ENCODE measurements around the gene PC. TPM values are rescaled to one million over a fixed set of nuclear protein-coding genes. Genes with fewer than 3 reads are reported as not detected.

The PC gene
- total and polyA plus RNA-seq, 2 experiments from 2014 or later: 18.3 to 21.7 TPM

GRCh38 chr11:66846671-66847091, 111.5 kb downstream of the PC start:
- no peak overlapping the region for H3K27ac Mint-ChIP-seq
- H3K4me3 Mint-ChIP-seq: no peak overlapping the region
- peaks cover 10% of the 10 kb centered on the region for H3K4me1 Mint-ChIP-seq
- peaks cover 18% of the 10 kb centered on the region for H3K36me3 Mint-ChIP-seq (ENCODE audit: low read depth)
- Histone ChIP-seq H4K20me1 (replicated peaks; ENCODE audit: insufficient read depth) (peaks cover 14% of the 10 kb centered on the region), H3K9me2 (ENCODE audit: insufficient read depth) (no peaks in the 10 kb centered on the region), H3K4me2 (no peak overlapping the region), H3K27ac (ENCODE audit: low read depth) (no peak overlapping the region), H3K36me3 (ENCODE audit: insufficient read depth) (no peaks in the 10 kb centered on the region; the same call in 1 of the 2 replicates), H2AFZ (no peak overlapping the region), H3K79me2 (replicated peaks; ENCODE audit: insufficient read depth) (peaks cover 26% of the 10 kb centered on the region), H3F3A (replicated peaks; ENCODE audit: low read depth) (0 out of 2 replicates have a peak, but pooled peaks cover 7% of the 10 kb centered on the region), H3K4me1 (ENCODE audit: insufficient read depth) (peaks cover 9% of the 10 kb centered on the region), H3K27me3 (ENCODE audit: insufficient read depth) (no peaks in the 10 kb centered on the region), H3K4me3 (no peak overlapping the region)
- peaks cover 7% of the 10 kb centered on the region for H3K27me3 Mint-ChIP-seq (ENCODE audit: insufficient read depth, low read depth, poor library complexity)
- ATAC-seq (no peak), DNase-seq (ENCODE audit: low spot score) (no peak)
- TF ChIP-seq ETS1 (IDR thresholded peaks at IDR 0.05) (no peak), CTCF (conservative IDR thresholded peaks at IDR 0.05; ENCODE audit: low read depth in 2 of 2) (no peak), ZNF331 (CRISPR knock-in tag; IDR thresholded peaks at IDR 0.05; ENCODE audit: low read depth) (no peak), NANOG (IDR thresholded peaks at IDR 0.05; ENCODE audit: borderline replicate concordance) (no peak), CREB1 (CRISPR knock-in tag; IDR thresholded peaks at IDR 0.05; ENCODE audit: low read depth) (no peak), REST (IDR thresholded peaks at IDR 0.05; ENCODE audit: unreplicated experiment) (no peak), POLR2AphosphoS5 (IDR thresholded peaks at IDR 0.05; ENCODE audit: low read depth) (no peak), ZNF114 (CRISPR knock-in tag; IDR thresholded peaks at IDR 0.05) (no peak), STAT1 (IDR thresholded peaks at IDR 0.05; ENCODE audit: unreplicated experiment) (no peak), EZH2phosphoT487 (IDR thresholded peaks at IDR 0.05; ENCODE audit: unreplicated experiment) (no peak)
- TF ChIP-seq, protein P1, sequence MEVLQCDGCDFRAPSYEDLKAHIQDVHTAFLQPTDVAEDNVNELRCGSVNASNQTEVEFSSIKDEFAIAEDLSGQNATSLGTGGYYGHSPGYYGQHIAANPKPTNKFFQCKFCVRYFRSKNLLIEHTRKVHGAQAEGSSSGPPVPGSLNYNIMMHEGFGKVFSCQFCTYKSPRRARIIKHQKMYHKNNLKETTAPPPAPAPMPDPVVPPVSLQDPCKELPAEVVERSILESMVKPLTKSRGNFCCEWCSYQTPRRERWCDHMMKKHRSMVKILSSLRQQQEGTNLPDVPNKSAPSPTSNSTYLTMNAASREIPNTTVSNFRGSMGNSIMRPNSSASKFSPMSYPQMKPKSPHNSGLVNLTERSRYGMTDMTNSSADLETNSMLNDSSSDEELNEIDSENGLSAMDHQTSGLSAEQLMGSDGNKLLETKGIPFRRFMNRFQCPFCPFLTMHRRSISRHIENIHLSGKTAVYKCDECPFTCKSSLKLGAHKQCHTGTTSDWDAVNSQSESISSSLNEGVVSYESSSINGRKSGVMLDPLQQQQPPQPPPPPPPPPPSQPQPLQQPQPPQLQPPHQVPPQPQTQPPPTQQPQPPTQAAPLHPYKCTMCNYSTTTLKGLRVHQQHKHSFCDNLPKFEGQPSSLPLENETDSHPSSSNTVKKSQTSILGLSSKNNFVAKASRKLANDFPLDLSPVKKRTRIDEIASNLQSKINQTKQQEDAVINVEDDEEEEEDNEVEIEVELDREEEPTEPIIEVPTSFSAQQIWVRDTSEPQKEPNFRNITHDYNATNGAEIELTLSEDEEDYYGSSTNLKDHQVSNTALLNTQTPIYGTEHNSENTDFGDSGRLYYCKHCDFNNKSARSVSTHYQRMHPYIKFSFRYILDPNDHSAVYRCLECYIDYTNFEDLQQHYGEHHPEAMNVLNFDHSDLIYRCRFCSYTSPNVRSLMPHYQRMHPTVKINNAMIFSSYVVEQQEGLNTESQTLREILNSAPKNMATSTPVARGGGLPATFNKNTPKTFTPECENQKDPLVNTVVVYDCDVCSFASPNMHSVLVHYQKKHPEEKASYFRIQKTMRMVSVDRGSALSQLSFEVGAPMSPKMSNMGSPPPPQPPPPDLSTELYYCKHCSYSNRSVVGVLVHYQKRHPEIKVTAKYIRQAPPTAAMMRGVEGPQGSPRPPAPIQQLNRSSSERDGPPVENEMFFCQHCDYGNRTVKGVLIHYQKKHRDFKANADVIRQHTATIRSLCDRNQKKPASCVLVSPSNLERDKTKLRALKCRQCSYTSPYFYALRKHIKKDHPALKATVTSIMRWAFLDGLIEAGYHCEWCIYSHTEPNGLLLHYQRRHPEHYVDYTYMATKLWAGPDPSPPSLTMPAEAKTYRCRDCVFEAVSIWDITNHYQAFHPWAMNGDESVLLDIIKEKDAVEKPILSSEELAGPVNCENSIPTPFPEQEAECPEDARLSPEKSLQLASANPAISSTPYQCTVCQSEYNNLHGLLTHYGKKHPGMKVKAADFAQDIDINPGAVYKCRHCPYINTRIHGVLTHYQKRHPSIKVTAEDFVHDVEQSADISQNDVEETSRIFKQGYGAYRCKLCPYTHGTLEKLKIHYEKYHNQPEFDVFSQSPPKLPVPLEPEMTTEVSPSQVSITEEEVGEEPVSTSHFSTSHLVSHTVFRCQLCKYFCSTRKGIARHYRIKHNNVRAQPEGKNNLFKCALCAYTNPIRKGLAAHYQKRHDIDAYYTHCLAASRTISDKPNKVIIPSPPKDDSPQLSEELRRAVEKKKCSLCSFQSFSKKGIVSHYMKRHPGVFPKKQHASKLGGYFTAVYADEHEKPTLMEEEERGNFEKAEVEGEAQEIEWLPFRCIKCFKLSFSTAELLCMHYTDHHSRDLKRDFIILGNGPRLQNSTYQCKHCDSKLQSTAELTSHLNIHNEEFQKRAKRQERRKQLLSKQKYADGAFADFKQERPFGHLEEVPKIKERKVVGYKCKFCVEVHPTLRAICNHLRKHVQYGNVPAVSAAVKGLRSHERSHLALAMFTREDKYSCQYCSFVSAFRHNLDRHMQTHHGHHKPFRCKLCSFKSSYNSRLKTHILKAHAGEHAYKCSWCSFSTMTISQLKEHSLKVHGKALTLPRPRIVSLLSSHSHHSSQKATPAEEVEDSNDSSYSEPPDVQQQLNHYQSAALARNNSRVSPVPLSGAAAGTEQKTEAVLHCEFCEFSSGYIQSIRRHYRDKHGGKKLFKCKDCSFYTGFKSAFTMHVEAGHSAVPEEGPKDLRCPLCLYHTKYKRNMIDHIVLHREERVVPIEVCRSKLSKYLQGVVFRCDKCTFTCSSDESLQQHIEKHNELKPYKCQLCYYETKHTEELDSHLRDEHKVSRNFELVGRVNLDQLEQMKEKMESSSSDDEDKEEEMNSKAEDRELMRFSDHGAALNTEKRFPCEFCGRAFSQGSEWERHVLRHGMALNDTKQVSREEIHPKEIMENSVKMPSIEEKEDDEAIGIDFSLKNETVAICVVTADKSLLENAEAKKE (CRISPR knock-in tag; IDR thresholded peaks at IDR 0.05): no peak
- H3K9me3 Mint-ChIP-seq: no peaks in the 10 kb centered on the region; the same call in 2 of the 3 replicates
